ENCODE results near the gene PNCK.
"Not testable (repeated sequence)": the region's sequence is repeated elsewhere in the genome, so short reads cannot be mapped to it uniquely, and the experiment has no call there.

- TF ChIP-seq PATZ1 (CRISPR knock-in tag; IDR thresholded peaks at IDR 0.05; ENCODE audit: borderline replicate concordance); ZFP3 (CRISPR knock-in tag; IDR thresholded peaks at IDR 0.05); ISL1 (CRISPR knock-in tag; IDR thresholded peaks at IDR 0.05); ARNTL (CRISPR knock-in tag; IDR thresholded peaks at IDR 0.05; ENCODE audit: borderline replicate concordance, low read depth); CREB5 (CRISPR knock-in tag; IDR thresholded peaks at IDR 0.05; ENCODE audit: low read depth); TOX (CRISPR knock-in tag; IDR thresholded peaks at IDR 0.05; ENCODE audit: borderline replicate concordance); POU6F1 (CRISPR knock-in tag; IDR thresholded peaks at IDR 0.05; ENCODE audit: borderline replicate concordance, low read depth); ZNF70 (CRISPR knock-in tag; IDR thresholded peaks at IDR 0.05); ESRRG (CRISPR knock-in tag; IDR thresholded peaks at IDR 0.05): not testable (repeated sequence)
These were observed 25.7 kb upstream of the PNCK start for GRCh38 chrX:153699210-153699783.
